ENCODE data around the gene PAX6.

PAX6 gene

GRCh38 chr11:31796499-31797189 is 14.5 kb downstream of the PAX6 start:
- no peak for TF ChIP-seq CTCF (IDR thresholded peaks at IDR 0.05; ENCODE audit: low read depth, low read length)
- H3K4me1 ChIP-seq, result no peaks in the 10 kb centered on the region
- H3K27me3 ChIP-seq, result peaks cover 43% of the 10 kb centered on the region
- H3K9me3 ChIP-seq, result no peaks in the 10 kb centered on the region
- H3K4me3 ChIP-seq (ENCODE audit: low read depth, low read length), result no peak overlapping the region
- DNase-seq, result no peak
- no peaks in the 10 kb centered on the region for H3K36me3 ChIP-seq

GRCh38 chr11:31795706-31796498 is 15.2 kb downstream of the PAX6 start:
- no peaks in the 10 kb centered on the region for H3K4me1 ChIP-seq
- H3K27me3 ChIP-seq, result peaks cover 36% of the 10 kb centered on the region
- no peak for TF ChIP-seq CTCF (IDR thresholded peaks at IDR 0.05; ENCODE audit: low read depth, low read length)
- H3K4me3 ChIP-seq (ENCODE audit: low read depth, low read length), result no peak overlapping the region
- no peak for DNase-seq
- no peaks in the 10 kb centered on the region for H3K36me3 ChIP-seq
- H3K9me3 ChIP-seq, result no peaks in the 10 kb centered on the region

- Histone ChIP-seq H3K4me1 (no peaks in the 10 kb centered on the region), H3K4me3 (ENCODE audit: low read depth, low read length) (no peak overlapping the region), H3K9me3 (no peaks in the 10 kb centered on the region), H3K36me3 (no peaks in the 10 kb centered on the region), H3K27me3 (peaks cover 24% of the 10 kb centered on the region)
- TF ChIP-seq CTCF (IDR thresholded peaks at IDR 0.05; ENCODE audit: low read depth, low read length), result no peak
- no peak for DNase-seq
Observed at GRCh38 chr11:31794548-31794947, 16.6 kb downstream of the PAX6 start.

GRCh38 chr11:31793264-31793663 is 17.9 kb downstream of the PAX6 start:
- no peak for DNase-seq
- no peaks in the 10 kb centered on the region for H3K9me3 ChIP-seq
- H3K36me3 ChIP-seq, result no peaks in the 10 kb centered on the region
- H3K4me1 ChIP-seq, result no peaks in the 10 kb centered on the region
- TF ChIP-seq CTCF (IDR thresholded peaks at IDR 0.05; ENCODE audit: low read depth, low read length), result no peak
- peaks cover 11% of the 10 kb centered on the region for H3K27me3 ChIP-seq
- no peak overlapping the region for H3K4me3 ChIP-seq (ENCODE audit: low read depth, low read length)

GRCh38 chr11:31792456-31792855 is 18.7 kb downstream of the PAX6 start:
- no peak for DNase-seq
- Histone ChIP-seq H3K4me3 (ENCODE audit: low read depth, low read length) (no peak overlapping the region), H3K36me3 (no peaks in the 10 kb centered on the region), H3K4me1 (no peaks in the 10 kb centered on the region), H3K9me3 (no peaks in the 10 kb centered on the region), H3K27me3 (peaks cover 6% of the 10 kb centered on the region; the same call in 1 of the 2 replicates)
- no peak for TF ChIP-seq CTCF (IDR thresholded peaks at IDR 0.05; ENCODE audit: low read depth, low read length)

GRCh38 chr11:31792036-31792435 is 19.1 kb downstream of the PAX6 start:
- Histone ChIP-seq H3K36me3 (no peaks in the 10 kb centered on the region), H3K27me3 (peaks cover 4% of the 10 kb centered on the region; the same call in 1 of the 2 replicates), H3K4me1 (no peaks in the 10 kb centered on the region), H3K4me3 (ENCODE audit: low read depth, low read length) (no peak overlapping the region), H3K9me3 (no peaks in the 10 kb centered on the region)
- TF ChIP-seq CTCF (IDR thresholded peaks at IDR 0.05; ENCODE audit: low read depth, low read length), result no peak
- no peak for DNase-seq
